Peyer's patch (tissue), 4 donors: Measurements from ENCODE around the gene NCK2.

Source experiments
- CTCF ChIP-seq, 6 experiments: fragments of 450-650 bp in 4 of 6; fragments of 200-600 bp in 2 of 6; sonication (generic) in 1 of 6; IDR thresholded peaks; one replicate each; pipeline ENCODE4 v1.5.1; 2017 to 2019; ENCODE audit warnings: antibody characterized with exemption in 6 of 6, mild to moderate bottlenecking in 3 of 6, moderate library complexity in 1 of 6
- POLR2A ChIP-seq, 2 donors: fragments of 450-650 bp; IDR thresholded peaks; one replicate each; pipeline ENCODE4 v1.5.1; 2017; ENCODE audit warnings: antibody characterized with exemption in 2 of 2, mild to moderate bottlenecking in 2 of 2, moderate library complexity in 2 of 2

GRCh38 chr2:105780606-105781005 is 35.9 kb downstream of the NCK2 start:
- TF ChIP-seq CTCF (IDR thresholded peaks at IDR 0.05) (no peak), POLR2A (IDR thresholded peaks at IDR 0.05) (no peak)
